IPS-NIHi7 (cell line): ENCODE results near the gene ACACB.

Experiments
- DNase-seq: peaks from one replicate; pipeline ENCODE4 v3.0.0; 2012; ENCODE audit warnings: mixed read lengths; ENCODE audit errors: extremely low spot score

The ACACB gene

GRCh38 chr12:109255377-109255776 lies 139.0 kb downstream of the ACACB start:
- DNase-seq: peak; percentile 56

GRCh38 chr12:109256011-109256410 lies 139.6 kb downstream of the ACACB start:
- no peak for DNase-seq

DNA sequence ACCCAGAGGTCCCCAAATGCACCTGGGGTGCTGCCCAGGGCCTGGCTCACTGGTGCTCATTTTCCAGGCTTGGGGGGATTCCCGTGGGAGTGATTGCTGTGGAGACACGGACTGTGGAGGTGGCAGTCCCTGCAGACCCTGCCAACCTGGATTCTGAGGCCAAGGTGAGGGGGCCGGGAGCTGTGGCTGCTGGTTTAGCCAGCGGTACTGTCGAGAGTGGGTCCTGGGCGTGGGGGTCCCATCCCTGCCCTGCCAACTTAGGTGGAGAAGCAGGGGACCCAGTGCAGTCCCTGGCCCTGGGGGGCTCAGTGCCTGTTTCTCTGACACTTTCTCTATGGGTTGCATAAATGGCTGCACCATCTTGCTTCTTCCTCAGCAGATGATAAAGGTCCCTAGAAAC lies 141.8 kb downstream of the ACACB start:
- DNase-seq: no peak

GRCh38 chr12:109258607-109259544 lies 142.5 kb downstream of the ACACB start:
- DNase-seq: no peak

DNA sequence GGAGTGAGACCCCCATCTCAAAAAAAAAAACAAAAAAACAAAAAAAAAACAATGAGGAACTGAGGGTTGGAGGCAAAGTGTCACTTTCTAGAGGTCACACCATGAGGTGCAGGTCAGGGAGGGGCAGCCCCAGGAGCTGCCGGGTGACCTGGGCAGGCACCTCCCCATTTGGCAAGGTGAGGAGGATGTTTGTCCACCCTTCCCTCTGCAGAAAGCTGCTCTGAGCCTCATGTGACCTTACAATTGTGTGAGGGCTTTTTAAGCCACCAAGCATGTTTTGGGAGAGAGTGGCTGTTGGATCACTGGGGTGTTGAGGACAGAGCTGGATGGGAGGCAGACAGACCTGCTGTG lies 143.1 kb downstream of the ACACB start:
- DNase-seq: no peak

GRCh38 chr12:109261087-109261486 lies 144.7 kb downstream of the ACACB start:
- DNase-seq: no peak

DNA sequence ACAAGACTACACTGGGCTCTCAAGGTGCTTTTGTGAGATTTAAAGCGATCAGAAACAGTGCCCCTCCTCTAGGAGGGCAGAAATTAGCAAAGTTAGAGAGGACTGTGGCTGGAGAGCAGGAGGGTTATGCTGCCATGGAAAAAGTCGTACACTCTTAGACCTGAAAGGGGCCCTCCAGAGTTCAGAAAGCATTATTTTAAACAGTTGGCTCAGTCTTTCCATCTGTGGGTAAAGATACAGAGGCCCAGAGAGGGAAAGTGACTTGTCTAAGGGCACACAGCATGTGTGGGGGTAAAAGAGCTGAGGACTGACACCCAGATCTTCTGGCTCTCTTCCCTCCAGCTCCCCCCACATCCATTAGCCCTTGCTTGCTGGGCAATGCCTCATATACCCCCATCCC lies 145.6 kb downstream of the ACACB start:
- DNase-seq: no peak

GRCh38 chr12:109263439-109263838 lies 147.1 kb downstream of the ACACB start:
- DNase-seq: no peak

GRCh38 chr12:109264095-109264942 lies 147.9 kb downstream of the ACACB start:
- peak; percentile 96 for DNase-seq

- DNase-seq: no peak
Measured at GRCh38 chr12:109264943-109265650, 148.7 kb downstream of the ACACB start.

DNA sequence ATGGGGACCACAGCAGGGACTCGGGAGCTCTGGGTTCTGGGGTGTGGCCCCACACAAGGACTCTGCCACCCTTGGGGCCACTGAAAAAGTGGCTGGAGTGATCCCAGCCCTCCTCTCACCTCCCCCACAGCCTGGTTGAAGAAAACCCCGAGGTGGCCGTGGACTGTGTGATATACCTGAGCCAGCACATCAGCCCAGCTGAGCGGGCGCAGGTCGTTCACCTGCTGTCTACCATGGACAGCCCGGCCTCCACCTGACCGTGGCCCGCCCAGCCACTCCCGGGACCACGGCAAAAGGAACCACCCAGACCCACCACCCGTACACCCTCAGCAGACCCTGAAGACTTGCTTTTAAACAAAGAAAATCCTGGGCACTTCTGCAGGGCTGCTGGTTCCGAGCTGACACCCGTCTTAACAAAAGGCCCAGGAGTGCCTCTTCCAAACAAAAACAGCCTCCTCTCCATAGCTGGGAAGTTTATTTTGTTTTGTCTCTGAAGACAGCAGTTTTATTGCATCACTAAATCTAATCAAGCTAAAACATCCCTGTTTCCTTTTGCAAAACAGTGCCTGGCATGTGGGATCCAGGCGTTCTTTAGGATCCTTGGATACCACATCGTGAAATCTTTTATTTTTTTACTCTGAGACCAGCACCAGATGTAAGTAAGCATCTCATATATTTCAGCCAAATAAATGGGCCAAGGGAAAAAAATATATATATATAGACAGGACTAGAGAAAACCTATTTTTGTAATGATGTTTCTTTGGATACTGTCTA lies 149.9 kb downstream of the ACACB start:
- DNase-seq: no peak

DNA sequence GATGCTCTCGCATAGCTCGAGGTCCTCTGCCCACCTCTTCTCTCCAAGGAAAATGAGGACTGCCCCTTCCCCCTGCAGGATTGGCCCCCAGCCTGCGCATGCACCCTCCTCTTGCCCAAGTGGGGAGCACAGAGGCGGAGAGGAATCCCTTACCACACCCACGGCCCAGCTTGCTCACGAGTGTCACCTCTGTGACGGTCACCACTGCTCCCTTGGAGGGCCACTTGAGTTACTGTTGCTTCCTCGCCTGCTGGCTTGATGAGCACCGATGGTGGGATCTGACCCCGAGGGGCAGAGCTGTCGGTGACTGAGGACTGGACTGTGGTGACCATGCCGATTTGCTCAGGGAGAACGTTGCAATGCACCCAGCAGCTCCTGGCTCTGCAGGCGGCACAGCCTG lies 151.0 kb downstream of the ACACB start:
- no peak for DNase-seq

- no peak for DNase-seq
Measured at GRCh38 chr12:109268896-109269295, 152.5 kb downstream of the ACACB start.

DNA sequence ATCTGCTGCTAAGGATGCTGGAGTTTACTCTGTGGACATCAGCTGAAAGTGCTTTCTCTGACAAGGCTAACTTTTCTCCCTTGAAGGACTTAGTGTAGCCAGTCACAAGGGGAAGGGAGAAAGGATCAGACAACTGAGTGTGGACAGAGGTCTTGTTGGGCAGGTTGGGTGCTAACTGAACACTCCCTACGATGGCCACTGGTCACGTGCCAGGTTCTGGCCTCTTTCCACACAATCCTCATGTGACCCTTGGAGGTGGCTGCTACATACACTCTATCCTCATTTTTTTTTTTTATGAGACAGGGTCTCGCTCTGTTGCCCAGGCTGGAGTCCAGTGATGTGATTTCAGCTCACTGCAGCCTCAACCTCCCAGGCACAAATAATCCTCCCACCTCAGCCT lies 153.0 kb downstream of the ACACB start:
- no peak for DNase-seq

- no peak for DNase-seq
Measured at GRCh38 chr12:109270494-109270893, 154.1 kb downstream of the ACACB start.

- no peak for DNase-seq
Measured at GRCh38 chr12:109271418-109271817, 155.0 kb downstream of the ACACB start.

- DNase-seq: peak; percentile 72
Measured at GRCh38 chr12:109273354-109273753, 157.0 kb downstream of the ACACB start.

- DNase-seq: no peak
Measured at GRCh38 chr12:109274381-109274780, 158.0 kb downstream of the ACACB start.

GRCh38 chr12:109275173-109275572 lies 158.8 kb downstream of the ACACB start:
- DNase-seq: no peak

- no peak for DNase-seq
Measured at GRCh38 chr12:109276160-109276559, 159.8 kb downstream of the ACACB start.

DNA sequence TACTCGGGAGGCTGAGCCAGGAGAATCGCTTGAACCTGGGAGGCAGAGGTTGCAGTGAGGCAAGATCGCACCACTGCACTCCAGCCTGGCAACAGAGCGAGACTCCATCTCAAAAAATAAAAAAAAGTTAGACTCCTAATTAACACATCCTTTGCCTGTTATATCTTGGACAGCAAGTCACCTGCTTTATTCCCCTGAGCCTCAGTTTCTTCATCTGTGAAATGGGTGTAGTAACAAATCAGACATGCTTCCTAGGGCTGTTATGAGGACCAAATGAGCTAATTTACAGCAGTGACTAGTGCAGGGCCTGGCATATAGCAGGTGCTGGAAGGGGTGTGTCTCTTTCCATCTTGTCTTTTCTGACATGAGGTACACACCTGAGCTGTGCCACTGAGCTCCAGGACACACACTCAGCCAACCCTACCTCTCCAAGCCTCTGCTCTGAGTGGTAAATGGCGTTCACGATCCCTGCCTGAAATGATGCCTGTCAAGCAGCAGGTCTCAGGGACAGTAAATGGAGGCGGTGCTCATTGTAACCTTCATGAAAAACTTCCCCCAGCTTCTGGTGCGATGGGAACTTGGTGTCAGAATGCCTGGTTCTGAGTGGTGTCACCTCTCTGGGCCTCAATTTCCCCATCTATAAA lies 161.0 kb downstream of the ACACB start:
- no peak for DNase-seq
